ENCODE measurements around the gene PADI3. TPM values are rescaled to one million over a fixed set of nuclear protein-coding genes. Genes with fewer than 3 reads are reported as not detected.

Gene PADI3
- total RNA-seq, 1 experiment from 2014 or later, result 0.61 TPM

GRCh38 chr1:17286646-17287045, 37.7 kb downstream of the PADI3 start (continued):
- TF ChIP-seq, protein P1, sequence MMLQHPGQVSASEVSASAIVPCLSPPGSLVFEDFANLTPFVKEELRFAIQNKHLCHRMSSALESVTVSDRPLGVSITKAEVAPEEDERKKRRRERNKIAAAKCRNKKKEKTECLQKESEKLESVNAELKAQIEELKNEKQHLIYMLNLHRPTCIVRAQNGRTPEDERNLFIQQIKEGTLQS (CRISPR knock-in tag; conservative IDR thresholded peaks at IDR 0.05), result no peak

- no peak for TF ChIP-seq JAZF1 (CRISPR knock-in tag; IDR thresholded peaks at IDR 0.05)
- no peak for TF ChIP-seq ZNF671 (CRISPR knock-in tag; IDR thresholded peaks at IDR 0.05)
- ATAC-seq, result no peak
- Mint-ChIP-seq H3K27ac (no peak overlapping the region), H3K36me3 (no peaks in the 10 kb centered on the region), H3K4me3 (no peak overlapping the region), H3K9me3 (0 out of 2 replicates have a peak, but pooled peaks cover 3% of the 10 kb centered on the region), H3K27me3 (ENCODE audit: low read depth) (peaks cover 2% of the 10 kb centered on the region; the same call in 1 of the 2 replicates), H3K4me1 (no peaks in the 10 kb centered on the region)
- ChIA-PET CTCF (interaction anchor here (1.0 kb wide), 1 partner anchor 169 kb away, joined by 3 read pairs; no protein-coding TSS in a partner anchor), POLR2A (no interaction called here)
- DNase-seq (ENCODE audit: low spot score), result no peak
Measured at GRCh38 chr1:17287130-17287776, 38.4 kb downstream of the PADI3 start.

DNA sequence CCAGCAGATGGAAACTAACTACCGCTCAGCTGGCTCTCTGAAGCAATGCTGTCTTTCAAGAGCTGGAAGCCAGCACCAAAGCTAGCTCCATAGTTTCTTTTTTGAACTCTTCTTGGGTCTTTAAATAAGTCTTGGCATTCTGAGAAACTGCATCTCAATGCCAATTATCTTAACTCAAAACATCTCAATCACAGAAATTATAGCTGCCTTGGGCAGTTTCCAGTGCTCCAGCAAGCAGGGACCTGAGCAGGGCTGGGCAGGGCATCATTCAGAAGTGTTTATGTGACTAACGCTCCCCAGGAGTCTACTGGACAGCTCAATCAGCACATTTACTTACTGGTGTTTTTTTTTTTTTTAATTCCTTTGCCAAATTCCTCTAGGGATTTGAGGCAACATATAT, 40.8 kb downstream of the PADI3 start:
- CTCF ChIA-PET, result no interaction called here
- H3K4me1 Mint-ChIP-seq, result peaks cover 3% of the 10 kb centered on the region; the same call in 1 of the 2 replicates
- no peak for TF ChIP-seq ELF4 (CRISPR knock-in tag; IDR thresholded peaks at IDR 0.05; ENCODE audit: low read depth)
- TF ChIP-seq ATF1 (CRISPR knock-in tag; IDR thresholded peaks at IDR 0.05), result no peak
- TF ChIP-seq CBFB (CRISPR knock-in tag; IDR thresholded peaks at IDR 0.05; ENCODE audit: low read depth), result no peak
- no peak for TF ChIP-seq NR1H2 (CRISPR knock-in tag; IDR thresholded peaks at IDR 0.05)
- no peak for TF ChIP-seq IRF2 (CRISPR knock-in tag; IDR thresholded peaks at IDR 0.05; ENCODE audit: borderline replicate concordance, low read depth)
- TF ChIP-seq ZMAT4 (CRISPR knock-in tag; IDR thresholded peaks at IDR 0.05), result no peak
- TF ChIP-seq, protein P2, sequence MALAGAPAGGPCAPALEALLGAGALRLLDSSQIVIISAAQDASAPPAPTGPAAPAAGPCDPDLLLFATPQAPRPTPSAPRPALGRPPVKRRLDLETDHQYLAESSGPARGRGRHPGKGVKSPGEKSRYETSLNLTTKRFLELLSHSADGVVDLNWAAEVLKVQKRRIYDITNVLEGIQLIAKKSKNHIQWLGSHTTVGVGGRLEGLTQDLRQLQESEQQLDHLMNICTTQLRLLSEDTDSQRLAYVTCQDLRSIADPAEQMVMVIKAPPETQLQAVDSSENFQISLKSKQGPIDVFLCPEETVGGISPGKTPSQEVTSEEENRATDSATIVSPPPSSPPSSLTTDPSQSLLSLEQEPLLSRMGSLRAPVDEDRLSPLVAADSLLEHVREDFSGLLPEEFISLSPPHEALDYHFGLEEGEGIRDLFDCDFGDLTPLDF (CRISPR knock-in tag; IDR thresholded peaks at IDR 0.05), result no peak
- no peak for TF ChIP-seq ZNF396 (CRISPR knock-in tag; IDR thresholded peaks at IDR 0.05; ENCODE audit: borderline replicate concordance)
- TF ChIP-seq, protein P3, sequence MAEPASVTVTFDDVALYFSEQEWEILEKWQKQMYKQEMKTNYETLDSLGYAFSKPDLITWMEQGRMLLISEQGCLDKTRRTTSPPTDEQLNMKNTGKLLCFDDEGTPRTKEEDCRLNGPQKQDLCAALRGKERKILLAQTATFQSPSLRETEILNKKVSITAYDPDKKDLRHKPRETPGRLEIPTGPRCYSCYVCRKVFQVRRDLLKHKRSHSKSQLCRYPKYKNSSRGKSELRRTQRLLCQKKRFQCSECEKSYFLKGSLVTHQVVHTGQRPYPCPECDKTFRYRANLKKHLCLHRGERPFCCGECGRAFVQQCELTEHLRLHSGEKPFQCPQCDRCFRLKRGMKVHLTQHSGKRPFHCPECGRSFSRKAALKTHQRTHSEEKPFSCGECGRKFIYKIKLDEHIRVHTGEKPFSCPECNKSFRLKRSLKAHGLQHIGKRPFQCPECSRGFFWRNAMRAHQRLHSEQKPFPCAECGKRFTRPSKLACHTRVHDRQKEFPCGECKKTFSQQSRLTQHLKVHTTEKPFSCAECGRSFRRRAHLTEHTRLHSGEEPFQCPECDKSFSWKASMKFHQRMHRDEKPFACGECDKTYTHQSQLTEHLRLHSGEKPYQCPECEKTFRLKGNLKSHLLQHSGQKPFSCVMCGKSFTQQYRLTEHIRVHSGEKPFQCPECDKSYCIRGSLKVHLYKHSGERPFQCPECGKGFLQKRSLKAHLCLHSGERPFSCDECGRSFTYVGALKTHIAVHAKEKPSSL (CRISPR knock-in tag; conservative IDR thresholded peaks at IDR 0.05), result no peak
- TF ChIP-seq, protein P4, sequence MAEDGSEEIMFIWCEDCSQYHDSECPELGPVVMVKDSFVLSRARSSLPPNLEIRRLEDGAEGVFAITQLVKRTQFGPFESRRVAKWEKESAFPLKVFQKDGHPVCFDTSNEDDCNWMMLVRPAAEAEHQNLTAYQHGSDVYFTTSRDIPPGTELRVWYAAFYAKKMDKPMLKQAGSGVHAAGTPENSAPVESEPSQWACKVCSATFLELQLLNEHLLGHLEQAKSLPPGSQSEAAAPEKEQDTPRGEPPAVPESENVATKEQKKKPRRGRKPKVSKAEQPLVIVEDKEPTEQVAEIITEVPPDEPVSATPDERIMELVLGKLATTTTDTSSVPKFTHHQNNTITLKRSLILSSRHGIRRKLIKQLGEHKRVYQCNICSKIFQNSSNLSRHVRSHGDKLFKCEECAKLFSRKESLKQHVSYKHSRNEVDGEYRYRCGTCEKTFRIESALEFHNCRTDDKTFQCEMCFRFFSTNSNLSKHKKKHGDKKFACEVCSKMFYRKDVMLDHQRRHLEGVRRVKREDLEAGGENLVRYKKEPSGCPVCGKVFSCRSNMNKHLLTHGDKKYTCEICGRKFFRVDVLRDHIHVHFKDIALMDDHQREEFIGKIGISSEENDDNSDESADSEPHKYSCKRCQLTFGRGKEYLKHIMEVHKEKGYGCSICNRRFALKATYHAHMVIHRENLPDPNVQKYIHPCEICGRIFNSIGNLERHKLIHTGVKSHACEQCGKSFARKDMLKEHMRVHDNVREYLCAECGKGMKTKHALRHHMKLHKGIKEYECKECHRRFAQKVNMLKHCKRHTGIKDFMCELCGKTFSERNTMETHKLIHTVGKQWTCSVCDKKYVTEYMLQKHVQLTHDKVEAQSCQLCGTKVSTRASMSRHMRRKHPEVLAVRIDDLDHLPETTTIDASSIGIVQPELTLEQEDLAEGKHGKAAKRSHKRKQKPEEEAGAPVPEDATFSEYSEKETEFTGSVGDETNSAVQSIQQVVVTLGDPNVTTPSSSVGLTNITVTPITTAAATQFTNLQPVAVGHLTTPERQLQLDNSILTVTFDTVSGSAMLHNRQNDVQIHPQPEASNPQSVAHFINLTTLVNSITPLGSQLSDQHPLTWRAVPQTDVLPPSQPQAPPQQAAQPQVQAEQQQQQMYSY (CRISPR knock-in tag; IDR thresholded peaks at IDR 0.05), result no peak
- TF ChIP-seq, protein P5, sequence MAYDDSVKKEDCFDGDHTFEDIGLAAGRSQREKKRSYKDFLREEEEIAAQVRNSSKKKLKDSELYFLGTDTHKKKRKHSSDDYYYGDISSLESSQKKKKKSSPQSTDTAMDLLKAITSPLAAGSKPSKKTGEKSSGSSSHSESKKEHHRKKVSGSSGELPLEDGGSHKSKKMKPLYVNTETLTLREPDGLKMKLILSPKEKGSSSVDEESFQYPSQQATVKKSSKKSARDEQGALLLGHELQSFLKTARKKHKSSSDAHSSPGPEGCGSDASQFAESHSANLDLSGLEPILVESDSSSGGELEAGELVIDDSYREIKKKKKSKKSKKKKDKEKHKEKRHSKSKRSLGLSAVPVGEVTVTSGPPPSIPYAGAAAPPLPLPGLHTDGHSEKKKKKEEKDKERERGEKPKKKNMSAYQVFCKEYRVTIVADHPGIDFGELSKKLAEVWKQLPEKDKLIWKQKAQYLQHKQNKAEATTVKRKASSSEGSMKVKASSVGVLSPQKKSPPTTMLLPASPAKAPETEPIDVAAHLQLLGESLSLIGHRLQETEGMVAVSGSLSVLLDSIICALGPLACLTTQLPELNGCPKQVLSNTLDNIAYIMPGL (CRISPR knock-in tag; IDR thresholded peaks at IDR 0.05), result no peak
- no peak for TF ChIP-seq GABPB1 (CRISPR knock-in tag; IDR thresholded peaks at IDR 0.05)
- TF ChIP-seq ZNF263 (CRISPR knock-in tag; IDR thresholded peaks at IDR 0.05; ENCODE audit: low read depth), result no peak
- TF ChIP-seq TP53 (CRISPR knock-in tag; IDR thresholded peaks at IDR 0.05), result no peak
- no peak for TF ChIP-seq ZNF138 (CRISPR knock-in tag; conservative IDR thresholded peaks at IDR 0.05)
- TF ChIP-seq HMGA2 (CRISPR knock-in tag; IDR thresholded peaks at IDR 0.05), result no peak
- TF ChIP-seq FOXP1 (CRISPR knock-in tag; IDR thresholded peaks at IDR 0.05; ENCODE audit: borderline replicate concordance), result no peak
- no peak for TF ChIP-seq CTCF (IDR thresholded peaks at IDR 0.05)
- TF ChIP-seq ZNF121 (CRISPR knock-in tag; IDR thresholded peaks at IDR 0.05), result no peak

More for the DNA sequence above, 40.8 kb downstream of the PADI3 start:
- POLR2A ChIA-PET, result no interaction called here
- Mint-ChIP-seq H3K4me3 (no peak overlapping the region), H3K27me3 (ENCODE audit: low read depth) (peaks cover 2% of the 10 kb centered on the region; the same call in 1 of the 2 replicates), H3K9me3 (no peaks in the 10 kb centered on the region), H3K36me3 (no peaks in the 10 kb centered on the region), H3K27ac (no peak overlapping the region)
- ATAC-seq (no peak), DNase-seq (ENCODE audit: low spot score) (no peak)

Data from WTC11 (cell line).